D721Med (cell line): Measurements from ENCODE around the gene THAP9.
A peak's percentile ranks its signal among the peaks of the same experiment; 100 is the strongest.
"Not testable (repeated sequence)": the region's sequence is repeated elsewhere in the genome, so short reads cannot be mapped to it uniquely, and the experiment has no call there.

ENCODE experiments used
- DNase-seq: peaks from one replicate; pipeline ENCODE4 v3.0.0; 2011; ENCODE audit warnings: low spot score; ENCODE audit not compliant: insufficient read length
- FAIRE-seq: peaks from 2 replicates; lab custom pipeline; 2011; peaks lifted over from hg19 to GRCh38; lab: Jason Lieb, UNC
- TF ChIP-seq, protein P1 (sequence below): IDR thresholded peaks from 2 replicates; pipeline ENCODE4 v1.5.1; 2012; ENCODE audit warnings: mild to moderate bottlenecking, control low read depth; ENCODE audit not compliant: insufficient read depth; ENCODE audit errors: missing control alignments

Gene THAP9

DNA sequence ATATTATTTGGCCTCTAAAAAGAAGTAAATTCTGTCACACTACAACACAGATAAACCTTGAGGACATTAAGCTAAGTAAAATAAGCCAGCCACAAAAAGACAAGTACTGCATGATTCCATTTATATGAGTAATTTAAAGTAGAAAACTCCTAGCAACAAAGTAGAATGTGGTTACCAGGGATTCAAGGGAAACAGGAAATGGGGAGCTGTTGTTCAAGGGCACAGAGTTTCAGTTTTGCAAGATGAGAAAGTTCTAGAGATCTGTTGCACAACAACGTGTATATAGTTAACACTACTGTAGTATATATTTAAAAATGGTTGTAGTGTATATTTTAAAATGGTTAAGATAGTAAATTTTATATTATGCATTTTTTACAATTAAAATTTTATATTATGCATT is 34.9 kb upstream of the THAP9 start:
- TF ChIP-seq, protein P1, sequence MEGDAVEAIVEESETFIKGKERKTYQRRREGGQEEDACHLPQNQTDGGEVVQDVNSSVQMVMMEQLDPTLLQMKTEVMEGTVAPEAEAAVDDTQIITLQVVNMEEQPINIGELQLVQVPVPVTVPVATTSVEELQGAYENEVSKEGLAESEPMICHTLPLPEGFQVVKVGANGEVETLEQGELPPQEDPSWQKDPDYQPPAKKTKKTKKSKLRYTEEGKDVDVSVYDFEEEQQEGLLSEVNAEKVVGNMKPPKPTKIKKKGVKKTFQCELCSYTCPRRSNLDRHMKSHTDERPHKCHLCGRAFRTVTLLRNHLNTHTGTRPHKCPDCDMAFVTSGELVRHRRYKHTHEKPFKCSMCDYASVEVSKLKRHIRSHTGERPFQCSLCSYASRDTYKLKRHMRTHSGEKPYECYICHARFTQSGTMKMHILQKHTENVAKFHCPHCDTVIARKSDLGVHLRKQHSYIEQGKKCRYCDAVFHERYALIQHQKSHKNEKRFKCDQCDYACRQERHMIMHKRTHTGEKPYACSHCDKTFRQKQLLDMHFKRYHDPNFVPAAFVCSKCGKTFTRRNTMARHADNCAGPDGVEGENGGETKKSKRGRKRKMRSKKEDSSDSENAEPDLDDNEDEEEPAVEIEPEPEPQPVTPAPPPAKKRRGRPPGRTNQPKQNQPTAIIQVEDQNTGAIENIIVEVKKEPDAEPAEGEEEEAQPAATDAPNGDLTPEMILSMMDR, result no peak
- DNase-seq, result no peak
- no peak for FAIRE-seq

DNA sequence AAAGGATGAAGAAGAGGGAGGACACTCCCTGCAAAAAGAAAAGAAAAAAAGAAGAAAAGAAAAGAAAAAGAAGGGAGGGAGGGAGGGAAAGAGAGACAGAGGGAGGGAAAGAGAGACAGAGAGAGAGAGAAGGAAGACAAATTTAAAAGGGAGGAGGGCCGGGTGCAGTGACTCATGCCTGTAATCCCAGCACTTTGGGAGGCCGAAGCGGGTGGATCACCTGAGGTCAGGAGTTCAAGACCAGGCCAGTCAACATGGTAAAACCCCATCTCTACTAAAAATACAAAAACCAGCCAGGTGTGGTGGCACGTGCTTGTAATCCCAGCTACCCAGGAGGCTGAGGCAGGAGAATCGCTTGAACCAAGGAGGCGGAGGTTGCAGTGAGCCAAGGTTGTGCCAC is 34.5 kb upstream of the THAP9 start:
- not testable (repeated sequence) for DNase-seq, FAIRE-seq

DNA sequence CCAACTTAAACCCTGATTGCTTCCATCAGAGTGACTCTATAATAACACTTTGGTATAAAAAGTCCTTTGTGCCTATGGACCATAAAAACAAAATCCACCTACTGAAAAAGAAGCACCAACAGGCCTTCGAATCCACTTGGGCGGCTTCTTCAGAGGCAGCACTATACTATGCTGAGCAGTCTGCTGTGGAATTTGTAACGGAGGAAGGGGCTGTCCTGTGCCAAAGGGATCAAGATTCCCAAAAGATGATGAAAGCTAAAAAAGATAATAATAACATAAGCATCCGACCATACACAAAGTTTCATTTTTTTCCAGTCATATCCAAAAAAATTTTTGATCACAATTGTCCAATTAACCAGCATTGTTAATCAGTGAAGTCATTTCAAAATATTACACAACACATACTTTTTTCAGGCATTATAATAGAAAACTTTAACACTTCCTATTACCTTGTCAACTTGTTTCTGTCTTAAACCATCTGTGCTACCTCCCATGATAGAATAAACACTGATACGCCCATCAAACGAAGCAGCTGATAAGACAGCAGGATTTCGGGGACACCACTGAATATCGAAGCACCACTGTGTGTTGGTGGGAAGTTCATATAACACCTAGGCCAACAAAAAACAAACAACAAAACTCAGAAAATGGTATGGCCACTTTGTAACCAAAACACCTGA is 33.7 kb upstream of the THAP9 start:
- TF ChIP-seq, protein P1, result no peak
- no peak for FAIRE-seq

DNA sequence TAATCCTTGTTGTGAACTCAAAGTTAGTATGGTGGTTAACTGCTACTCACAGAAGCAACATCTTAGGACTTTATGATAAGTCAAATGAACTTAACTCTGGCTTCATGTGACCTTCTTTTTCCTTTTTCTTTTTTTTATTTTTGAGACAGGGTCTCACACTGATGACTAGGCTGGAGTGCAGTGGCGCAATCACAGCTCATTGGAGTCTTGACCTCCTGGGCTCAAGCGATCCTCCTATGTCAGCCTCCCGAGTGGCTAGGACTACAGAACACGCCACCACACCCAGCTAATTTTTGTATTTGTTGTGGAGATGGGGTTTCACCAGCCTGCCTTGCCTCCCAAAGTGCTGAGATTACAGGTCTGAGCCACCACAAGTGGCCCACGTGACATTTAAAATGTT is 32.0 kb upstream of the THAP9 start:
- TF ChIP-seq, protein P1, result no peak

More for the DNA sequence above, 33.7 kb upstream of the THAP9 start:
- DNase-seq, result no peak

DNA sequence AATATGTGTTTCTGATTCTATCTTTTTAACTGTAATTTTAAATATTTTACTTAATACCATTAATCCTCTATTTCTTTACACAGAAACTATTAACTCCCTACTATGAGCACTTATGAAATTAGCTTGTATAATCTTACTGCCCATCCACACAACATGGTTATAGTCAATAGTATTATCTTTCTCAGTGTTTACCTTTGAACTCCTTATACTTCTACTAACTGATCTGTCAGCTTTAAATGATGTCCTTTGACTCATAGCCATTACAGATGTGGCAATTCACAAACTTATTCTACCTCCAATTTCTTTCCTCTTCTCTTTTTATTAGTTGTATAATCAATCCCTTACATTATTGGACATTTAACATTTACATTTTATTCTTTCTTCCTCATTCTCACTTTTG is 15.1 kb upstream of the THAP9 start:
- peak; percentile 38 for FAIRE-seq
- no peak for DNase-seq
- TF ChIP-seq, protein P1, result no peak

More for the DNA sequence above, 32.0 kb upstream of the THAP9 start:
- no peak for FAIRE-seq
- no peak for DNase-seq

DNA sequence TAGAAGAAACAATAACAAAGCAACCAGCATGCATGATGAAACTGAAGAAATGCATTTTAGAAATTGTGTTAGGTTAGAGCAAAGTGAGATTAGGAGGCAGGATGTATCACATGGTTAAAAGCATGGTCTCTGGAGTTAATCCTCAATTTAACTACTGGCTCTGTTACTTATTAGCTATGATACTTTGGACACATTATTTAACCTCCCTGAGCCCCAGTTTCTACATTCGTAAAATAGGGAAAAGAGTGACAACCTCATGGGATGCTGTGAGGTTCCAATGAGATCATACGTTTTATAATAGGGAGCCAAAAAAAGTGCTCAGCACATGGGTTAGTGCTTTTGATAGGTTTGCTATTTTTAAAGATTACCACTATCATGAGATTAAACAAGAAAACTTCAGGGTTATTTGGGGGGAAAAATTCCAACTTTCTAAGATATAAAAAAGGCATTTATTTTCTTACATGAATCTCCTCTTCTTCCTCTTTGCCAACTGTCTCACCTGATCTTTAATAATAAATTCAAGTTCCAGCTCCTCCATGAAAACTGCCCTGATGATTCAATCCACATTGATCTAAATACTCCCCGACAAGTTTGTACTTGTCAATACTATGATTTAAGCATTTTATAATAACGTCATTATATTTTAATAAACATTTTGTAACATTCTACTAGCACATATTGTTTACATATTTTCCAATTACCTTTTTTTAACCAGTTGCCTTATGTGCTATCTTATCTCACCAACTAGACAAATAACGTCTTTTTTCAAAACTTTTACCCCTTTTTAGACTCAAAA is 14.2 kb upstream of the THAP9 start:
- no peak for DNase-seq
- TF ChIP-seq, protein P1, result no peak
- FAIRE-seq, result peak; percentile 75

DNA sequence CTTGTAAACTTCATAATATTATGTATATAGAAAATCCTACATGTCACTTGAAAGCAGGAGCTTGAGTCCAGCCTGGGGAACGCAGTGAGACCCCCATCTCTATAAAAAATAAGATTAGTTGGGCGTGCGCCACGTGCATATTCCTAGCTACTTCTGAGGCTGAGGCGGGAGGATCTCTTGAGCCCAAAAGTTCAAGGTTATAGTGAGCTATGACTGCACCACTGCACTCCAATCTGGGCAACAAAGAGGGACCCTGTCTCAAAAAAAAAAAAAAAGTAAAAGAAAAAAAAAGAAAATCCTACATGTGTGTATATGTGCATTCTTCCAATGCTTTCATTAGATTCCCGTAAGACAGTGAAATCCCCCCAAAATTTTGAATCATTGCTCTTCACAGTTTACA is 11.2 kb upstream of the THAP9 start:
- TF ChIP-seq, protein P1, result no peak
- DNase-seq (no peak), FAIRE-seq (no peak)
